HL-60 (cell line): ENCODE data around the gene C20orf144.

Source experiments
- DNase-seq, 2 experiments: peaks; one replicate each; pipeline ENCODE4 v3.0.0-alpha.2; 2010 to 2020; ENCODE audit warnings: low read depth in 1 of 2, low spot score in 1 of 2
- H3K27ac ChIP-seq: fragments of 250-450 bp; sonication (Bioruptor Pico); replicated peaks from 2 replicates; pipeline ENCODE4 v1.5.1; 2020; ENCODE audit warnings: mild to moderate bottlenecking, moderate library complexity
- H3K27me3 ChIP-seq: fragments of 250-450 bp; sonication (Bioruptor Pico); 2 replicates; pipeline ENCODE4 v1.5.1; 2021; ENCODE audit warnings: mild to moderate bottlenecking, moderate library complexity; ENCODE audit not compliant: insufficient read depth, poor library complexity, severe bottlenecking
- H3K4me3 ChIP-seq: replicated peaks from 2 replicates; pipeline ENCODE4 v1.5.1; 2011; ENCODE audit warnings: mild to moderate bottlenecking, control low read depth, low read length; ENCODE audit not compliant: insufficient read depth
- GABPA ChIP-seq: IDR thresholded peaks from 2 replicates; pipeline ENCODE4 v1.6.1; 2012; ENCODE audit warnings: low read depth
- POLR2AphosphoS5 ChIP-seq: IDR thresholded peaks from 2 replicates; pipeline ENCODE4 v1.6.1; 2012; ENCODE audit warnings: low read depth
- REST ChIP-seq: IDR thresholded peaks from 2 replicates; pipeline ENCODE4 v1.6.1; 2012; ENCODE audit warnings: low read depth; ENCODE audit not compliant: insufficient replicate concordance
- SPI1 ChIP-seq: IDR thresholded peaks from 2 replicates; pipeline ENCODE4 v1.6.1; 2012; ENCODE audit warnings: low read depth, mild to moderate bottlenecking, borderline replicate concordance
- TF ChIP-seq, protein P1 (sequence below): IDR thresholded peaks from one replicate; pipeline ENCODE4 v1.5.1; 2011; ENCODE audit warnings: low read length, control low read depth, inconsistent platforms; ENCODE audit not compliant: insufficient read depth

C20orf144 gene

DNA sequence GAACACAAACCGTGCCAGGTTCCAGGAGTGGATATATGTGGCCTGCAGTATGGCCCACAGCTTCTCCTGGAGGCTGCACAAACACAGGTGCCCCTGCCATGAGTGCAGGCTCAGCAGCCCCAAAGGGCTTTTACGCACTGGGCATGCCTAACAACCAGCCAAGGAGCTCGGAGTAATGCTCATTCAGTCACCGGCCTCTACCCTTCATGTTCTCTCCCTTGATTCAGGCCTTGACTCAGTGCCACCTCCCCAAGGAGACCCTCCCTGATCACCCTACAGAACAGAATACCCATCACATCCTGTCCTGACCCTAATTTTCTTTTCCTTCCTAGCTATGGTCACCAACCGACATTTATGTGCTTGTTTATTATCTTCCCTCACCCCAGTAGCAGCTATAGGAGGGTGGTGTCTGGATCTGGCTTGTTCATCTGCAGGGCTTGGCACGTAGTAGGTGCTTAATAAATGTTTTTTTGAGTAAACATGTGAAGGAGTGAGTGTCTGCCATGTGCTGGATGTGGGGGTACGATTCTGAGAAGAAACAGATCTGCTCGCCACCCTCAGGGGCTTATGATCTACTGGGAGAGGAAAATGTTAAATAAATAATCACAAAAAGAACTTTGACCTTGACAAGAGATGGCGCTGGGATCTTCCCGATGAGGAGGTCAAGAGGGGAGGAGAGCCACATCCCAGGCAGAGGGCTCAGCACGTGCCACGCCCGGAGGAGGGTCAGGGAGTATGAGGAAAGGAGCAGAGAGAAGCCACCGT lies 48.7 kb downstream of the C20orf144 start:
- no peak for DNase-seq
- no peaks in the 10 kb centered on the region for H3K27me3 ChIP-seq
- H3K4me3 ChIP-seq: no peak overlapping the region
- no peak overlapping the region for H3K27ac ChIP-seq
- TF ChIP-seq SPI1: no peak
- TF ChIP-seq GABPA: no peak
- TF ChIP-seq, protein P1, sequence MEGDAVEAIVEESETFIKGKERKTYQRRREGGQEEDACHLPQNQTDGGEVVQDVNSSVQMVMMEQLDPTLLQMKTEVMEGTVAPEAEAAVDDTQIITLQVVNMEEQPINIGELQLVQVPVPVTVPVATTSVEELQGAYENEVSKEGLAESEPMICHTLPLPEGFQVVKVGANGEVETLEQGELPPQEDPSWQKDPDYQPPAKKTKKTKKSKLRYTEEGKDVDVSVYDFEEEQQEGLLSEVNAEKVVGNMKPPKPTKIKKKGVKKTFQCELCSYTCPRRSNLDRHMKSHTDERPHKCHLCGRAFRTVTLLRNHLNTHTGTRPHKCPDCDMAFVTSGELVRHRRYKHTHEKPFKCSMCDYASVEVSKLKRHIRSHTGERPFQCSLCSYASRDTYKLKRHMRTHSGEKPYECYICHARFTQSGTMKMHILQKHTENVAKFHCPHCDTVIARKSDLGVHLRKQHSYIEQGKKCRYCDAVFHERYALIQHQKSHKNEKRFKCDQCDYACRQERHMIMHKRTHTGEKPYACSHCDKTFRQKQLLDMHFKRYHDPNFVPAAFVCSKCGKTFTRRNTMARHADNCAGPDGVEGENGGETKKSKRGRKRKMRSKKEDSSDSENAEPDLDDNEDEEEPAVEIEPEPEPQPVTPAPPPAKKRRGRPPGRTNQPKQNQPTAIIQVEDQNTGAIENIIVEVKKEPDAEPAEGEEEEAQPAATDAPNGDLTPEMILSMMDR: no peak
- TF ChIP-seq REST: no peak
- no peak for TF ChIP-seq POLR2AphosphoS5

- no peak for DNase-seq
- no peak overlapping the region for H3K4me3 ChIP-seq
- no peak overlapping the region for H3K27ac ChIP-seq
- no peaks in the 10 kb centered on the region for H3K27me3 ChIP-seq
- TF ChIP-seq REST (no peak), POLR2AphosphoS5 (no peak), GABPA (no peak), SPI1 (no peak)
- TF ChIP-seq, protein P1: no peak
Measured at GRCh38 chr20:33711446-33711738, 49.3 kb downstream of the C20orf144 start.
